H1 (cell line): ENCODE data around the gene ZNF521. TPM values are rescaled to one million over a fixed set of nuclear protein-coding genes. Genes with fewer than 3 reads are reported as not detected.

ENCODE experiments used
- CTCF ChIA-PET: fragments of 300-600 bp; sonication (Branson Sonifier 250); formaldehyde crosslinking; loops from one replicate; lab custom pipeline; 2021; ENCODE audit not compliant: partially characterized antibody; lab: Charles Lee
- POLR2A ChIA-PET: fragments of 300-600 bp; sonication (Branson Sonifier 250); formaldehyde crosslinking; loops from one replicate; lab custom pipeline; 2021; ENCODE audit warnings: inconsistent platforms; ENCODE audit not compliant: partially characterized antibody; lab: Charles Lee
- DNase-seq, 2 experiments: peaks; one replicate each; pipeline versions ENCODE4 v3.0.0 to v3.0.0-alpha.2; 2010 to 2022; ENCODE audit warnings: low spot score in 2 of 2, low read depth in 1 of 2, mixed read lengths in 1 of 2
- FAIRE-seq: peaks from 2 replicates; lab custom pipeline; 2011; peaks lifted over from hg19 to GRCh38; lab: Jason Lieb, UNC
- H2AFZ ChIP-seq: 2 replicates; pipeline ENCODE4 v1.8.1; 2012; ENCODE audit warnings: low read length, inconsistent platforms
- H2AK5ac ChIP-seq: 2 replicates; pipeline ENCODE4 v1.6.1; 2013; ENCODE audit warnings: low read depth, low read length
- H2BK120ac ChIP-seq: replicated peaks from 2 replicates; pipeline ENCODE3; 2013; ENCODE audit warnings: low read depth, low read length, inconsistent platforms
- H2BK12ac ChIP-seq: 2 replicates; pipeline ENCODE4 v1.6.1; 2013; ENCODE audit warnings: low read depth, low read length
- H2BK15ac ChIP-seq: 2 replicates; pipeline ENCODE4 v1.6.1; 2013; ENCODE audit warnings: low read length
- H2BK20ac ChIP-seq: 2 replicates; pipeline ENCODE4 v1.6.1; 2013; ENCODE audit warnings: low read length
- H2BK5ac ChIP-seq: 2 replicates; pipeline ENCODE4 v1.6.1; 2013; ENCODE audit warnings: low read depth, low read length
- H3K14ac ChIP-seq: 2 replicates; pipeline ENCODE4 v1.6.1; 2013; ENCODE audit warnings: inconsistent platforms; ENCODE audit not compliant: insufficient read length
- H3K18ac ChIP-seq: 2 replicates; pipeline ENCODE4 v1.6.1; 2013; ENCODE audit warnings: low read length; ENCODE audit errors: extremely low read depth
- H3K23ac ChIP-seq: 2 replicates; pipeline ENCODE4 v1.6.1; 2013; ENCODE audit warnings: inconsistent platforms; ENCODE audit not compliant: insufficient read length
- H3K23me2 ChIP-seq: 2 replicates; pipeline ENCODE4 v1.6.1; 2013; ENCODE audit warnings: low read depth, low read length
- H3K27ac ChIP-seq: 2 replicates; pipeline ENCODE4 v1.6.1; 2011; ENCODE audit warnings: low read depth, low read length, inconsistent platforms
- H3K27me3 ChIP-seq, 4 experiments: replicated peaks in 1 of 4; 1 replicate in 1 of 4; 2 replicates in 3 of 4; pipeline versions ENCODE4 v1.6.1 to v1.8.1; 2011 to 2013; ENCODE audit warnings: low read length in 3 of 4, mild to moderate bottlenecking in 3 of 4, inconsistent platforms in 2 of 4, mixed read lengths in 2 of 4, moderate library complexity in 1 of 4; ENCODE audit not compliant: control insufficient read depth in 3 of 4, insufficient read depth in 3 of 4; ENCODE audit errors: extremely low read depth in 1 of 4
- H3K36me3 ChIP-seq, 4 experiments: 2 replicates each; pipeline versions ENCODE4 v1.6.1 to v1.8.1; 2011 to 2013; ENCODE audit warnings: mild to moderate bottlenecking in 4 of 4, low read length in 3 of 4, moderate library complexity in 2 of 4, control low read depth in 1 of 4, inconsistent platforms in 1 of 4; ENCODE audit not compliant: insufficient read depth in 4 of 4, control insufficient read depth in 2 of 4
- H3K4ac ChIP-seq: replicated peaks from 2 replicates; pipeline ENCODE3; 2013; ENCODE audit warnings: low read length, low read depth, mixed read lengths, inconsistent platforms; ENCODE audit not compliant: insufficient read length
- H3K4me1 ChIP-seq, 4 experiments: replicated peaks in 1 of 4; 1 replicate in 1 of 4; 2 replicates in 3 of 4; pipeline versions ENCODE4 v1.6.1 to v1.8.1; 2011 to 2013; ENCODE audit warnings: low read length in 3 of 4, inconsistent platforms in 2 of 4, mixed read lengths in 1 of 4; ENCODE audit not compliant: insufficient read depth in 4 of 4, control insufficient read depth in 3 of 4
- H3K4me2 ChIP-seq, 2 experiments: 2 replicates each; pipeline versions ENCODE4 v1.6.1 to v1.8.1; 2011 to 2013; ENCODE audit warnings: low read depth in 2 of 2, low read length in 2 of 2, control low read depth in 1 of 2, inconsistent platforms in 1 of 2, mild to moderate bottlenecking in 1 of 2; ENCODE audit not compliant: insufficient read depth in 1 of 2
- H3K4me3 ChIP-seq, 4 experiments: fragments of 200-600, 300-600 bp in 1 of 4; sonication (generic), shearing (Covaris generic), sonication (Bioruptor Twin) in 1 of 4; 2 replicates each; pipeline versions ENCODE4 v1.5.1 to v1.8.1; 2011 to 2016; ENCODE audit warnings: low read length in 4 of 4, low read depth in 3 of 4, control low read depth in 2 of 4, inconsistent platforms in 2 of 4, mild to moderate bottlenecking in 2 of 4, mixed read lengths in 1 of 4, moderate library complexity in 1 of 4; ENCODE audit not compliant: insufficient read depth in 2 of 4; ENCODE audit errors: extremely low read depth in 1 of 4
- H3K56ac ChIP-seq: replicated peaks from 2 replicates; pipeline ENCODE3; 2013; ENCODE audit warnings: low read depth, mild to moderate bottlenecking, mixed read lengths, low read length, inconsistent platforms; ENCODE audit not compliant: insufficient read length
- H3K79me1 ChIP-seq: 2 replicates; pipeline ENCODE4 v1.6.1; 2013; ENCODE audit warnings: low read depth, low read length, control low read depth
- H3K79me2 ChIP-seq, 2 experiments: 2 replicates each; pipeline versions ENCODE4 v1.6.1 to v1.8.1; 2012 to 2013; ENCODE audit warnings: low read length in 2 of 2, mild to moderate bottlenecking in 2 of 2, inconsistent platforms in 1 of 2; ENCODE audit not compliant: insufficient read depth in 2 of 2, control insufficient read depth in 1 of 2
- H3K9ac ChIP-seq, 4 experiments: replicated peaks in 1 of 4; 1 replicate in 1 of 4; 2 replicates in 3 of 4; pipeline versions ENCODE4 v1.6.1 to v1.8.1; 2011 to 2013; ENCODE audit warnings: low read depth in 3 of 4, low read length in 3 of 4, control low read depth in 2 of 4, mild to moderate bottlenecking in 2 of 4, moderate library complexity in 2 of 4, inconsistent platforms in 1 of 4; ENCODE audit errors: extremely low read depth in 1 of 4
- H3K9me3 ChIP-seq, 2 experiments: 2 replicates each; pipeline versions ENCODE4 v1.6.1 to v1.8.1; 2012 to 2013; ENCODE audit warnings: mild to moderate bottlenecking in 2 of 2, moderate library complexity in 2 of 2, control low read depth in 1 of 2, inconsistent platforms in 1 of 2, low read depth in 1 of 2, low read length in 1 of 2, mixed read lengths in 1 of 2; ENCODE audit not compliant: insufficient read depth in 2 of 2
- H4K20me1 ChIP-seq, 2 experiments: replicated peaks in 1 of 2; 2 replicates each; pipeline versions ENCODE3 to v1.8.1; 2011 to 2013; ENCODE audit warnings: inconsistent platforms in 2 of 2, low read length in 2 of 2, mild to moderate bottlenecking in 1 of 2; ENCODE audit not compliant: insufficient read depth in 2 of 2, control insufficient read depth in 1 of 2
- H4K5ac ChIP-seq: 2 replicates; pipeline ENCODE4 v1.6.1; 2013; ENCODE audit warnings: low read length, low read depth, mixed read lengths, inconsistent platforms; ENCODE audit not compliant: insufficient read length
- H4K8ac ChIP-seq: 2 replicates; pipeline ENCODE4 v1.8.0; 2013; ENCODE audit warnings: mild to moderate bottlenecking, moderate library complexity, low read length, inconsistent platforms; ENCODE audit not compliant: insufficient read depth; ENCODE audit errors: extremely low read depth
- H4K91ac ChIP-seq: replicated peaks from 2 replicates; pipeline ENCODE3; 2013; ENCODE audit warnings: low read length, mixed read lengths, inconsistent platforms; ENCODE audit not compliant: insufficient read length
- CBX5 ChIP-seq: fragments of 300-800, 300-1000 bp; sonication (generic); IDR thresholded peaks from 2 replicates; pipeline ENCODE4 v1.7.1; 2016; ENCODE audit warnings: antibody characterized with exemption, low read length, low read depth
- CHD2 ChIP-seq: IDR thresholded peaks from 2 replicates; pipeline ENCODE4 v1.6.1; 2012; ENCODE audit warnings: low read length, improper control_type of control experiment
- CREB1 ChIP-seq: IDR thresholded peaks from 2 replicates; pipeline ENCODE4 v1.6.1; 2012; ENCODE audit warnings: inconsistent platforms
- CTCF ChIP-seq, 3 experiments: IDR thresholded peaks; 1 replicate in 2 of 3; 2 replicates in 1 of 3; pipeline versions ENCODE4 v1.5.1 to v1.6.1; 2011; ENCODE audit warnings: low read length in 3 of 3, mild to moderate bottlenecking in 3 of 3, inconsistent platforms in 2 of 3, low read depth in 1 of 3, moderate library complexity in 1 of 3; ENCODE audit not compliant: insufficient read depth in 1 of 3; ENCODE audit errors: control extremely low read depth in 1 of 3
- EGR1 ChIP-seq: IDR thresholded peaks from 2 replicates; pipeline ENCODE4 v1.6.1; 2011; ENCODE audit warnings: low read depth, low read length, borderline replicate concordance
- GABPA ChIP-seq: IDR thresholded peaks from 2 replicates; pipeline ENCODE4 v1.6.1; 2011; ENCODE audit warnings: mild to moderate bottlenecking, low read length, moderate library complexity, borderline replicate concordance; ENCODE audit not compliant: insufficient read depth
- KDM1A ChIP-seq: fragments of 200-600, 300-600 bp; sonication (generic); IDR thresholded peaks from 2 replicates; pipeline ENCODE4 v1.7.1; 2016; ENCODE audit warnings: mild to moderate bottlenecking, low read length, borderline replicate concordance
- MAX ChIP-seq: IDR thresholded peaks from 2 replicates; pipeline ENCODE4 v1.6.1; 2012; ENCODE audit warnings: inconsistent platforms
- POLR2AphosphoS5 ChIP-seq: IDR thresholded peaks from 2 replicates; pipeline ENCODE4 v1.6.1; 2011; ENCODE audit warnings: low read depth, low read length
- POU5F1 ChIP-seq: IDR thresholded peaks from 2 replicates; pipeline ENCODE4 v1.6.1; 2011; ENCODE audit warnings: low read depth, mild to moderate bottlenecking, low read length, moderate library complexity
- SAP30 ChIP-seq: fragments of 300-600 bp; sonication (generic); IDR thresholded peaks from 2 replicates; pipeline ENCODE4 v1.7.1; 2012; ENCODE audit warnings: low read length, moderate library complexity, mild to moderate bottlenecking, inconsistent platforms; ENCODE audit not compliant: insufficient read depth, insufficient replicate concordance
- SIX5 ChIP-seq: IDR thresholded peaks from 2 replicates; pipeline ENCODE4 v1.6.1; 2011; ENCODE audit warnings: mild to moderate bottlenecking, low read depth, low read length
- SP1 ChIP-seq: IDR thresholded peaks from 2 replicates; pipeline ENCODE4 v1.6.1; 2011; ENCODE audit warnings: low read depth, low read length
- WGBS, 2 experiments: shearing (Covaris generic) in 1 of 2; methylation state at CpG; one replicate each; pipeline versions ENCODE4 v1.1.6 to v1.1.7; 2013 to 2015; ENCODE audit warnings: low lambda C conversion rate in 2 of 2, mixed read lengths in 2 of 2, inconsistent platforms in 1 of 2, low coverage in 1 of 2, missing lambda C conversion rate in 1 of 2; ENCODE audit not compliant: insufficient replicate concordance in 2 of 2, insufficient coverage in 1 of 2, insufficient read length in 1 of 2; ENCODE audit errors: extremely low coverage in 1 of 2, missing lambda C conversion rate in 1 of 2; 5-methylcytosine and 5-hydroxymethylcytosine counted together
- polyA plus RNA-seq, 7 experiments: library from polyadenylated mRNA; depleted of rRNA in 3 of 7; stranded (reverse) in 5 of 7; unstranded in 2 of 7; fragments of >200 nt in 5 of 7; fragments of 200-250 nt in 2 of 7; gene quantifications; 1 replicate in 5 of 7; 2 replicates in 1 of 7; 4 replicates in 1 of 7; pipeline versions ENCODE4 v1.2.1 to v1.2.3, GENCODE V29; 2011 to 2013; ENCODE audit warnings: missing spikeins in 2 of 7, mixed read lengths in 2 of 7
- total RNA-seq: library from RNA; stranded (reverse); fragmentation: NEBNext Ultra II Directional; extraction: Animal tissue kit (Norgen Biotek cat#: 25700); gene quantifications from 2 replicates; pipeline ENCODE4 v1.2.1, GENCODE V29; 2021

Gene ZNF521
- total and polyA plus RNA-seq, 2 of the 8 experiments (the other 6 are each of a cell fraction or from before 2014, with no cell fraction given), result 9.5 to 15.8 TPM

- Histone ChIP-seq H3K14ac (no peak overlapping the region), H4K91ac (no peak overlapping the region), H3K36me3 (no peaks in the 10 kb centered on the region), H2BK20ac (no peak overlapping the region), H3K4ac (no peak overlapping the region), H4K8ac (no peak overlapping the region), H2AFZ (no peak overlapping the region), H3K9me3 (no peaks in the 10 kb centered on the region), H2BK12ac (no peak overlapping the region), H2BK120ac (no peak overlapping the region), H3K23ac (no peak overlapping the region), H3K18ac (no peak overlapping the region), H3K56ac (no peak overlapping the region), H3K79me2 (peaks cover 0 to 63% of the 10 kb centered on the region in 2 experiments; a peak in 2 of 4 replicates), H3K23me2 (no peaks in the 10 kb centered on the region), H4K20me1 (peaks cover 0 to 2% of the 10 kb centered on the region in 2 experiments), H2BK5ac (no peak overlapping the region), H3K9ac (no peak overlapping the region), H3K4me2 (no peak overlapping the region), H3K27me3 (no peaks in the 10 kb centered on the region), H4K5ac (no peak overlapping the region), H3K4me3 (no peak overlapping the region), H3K4me1 (no peaks in the 10 kb centered on the region), H2BK15ac (no peak overlapping the region), H3K27ac (no peak overlapping the region), H3K79me1 (no peaks in the 10 kb centered on the region), H2AK5ac (no peak overlapping the region)
- no peak for FAIRE-seq
- no peak for DNase-seq
- POLR2A ChIA-PET, result no interaction called here
- CTCF ChIA-PET, result no interaction called here
- 84% methylated on average over 2 of the region's 2 CpGs; no CpG with 5 or more reads in 1 of the 2 experiments for WGBS, 2 experiments
- no peak for TF ChIP-seq SIX5
- no peak for TF ChIP-seq POLR2AphosphoS5
- no peak for TF ChIP-seq GABPA
- no peak for TF ChIP-seq CHD2
- no peak for TF ChIP-seq CBX5
- no peak for TF ChIP-seq CTCF (IDR thresholded peaks at IDR 0.05; ENCODE audit: control extremely low read depth in 1 of 3, insufficient read depth in 1 of 3, low read depth in 1 of 3, low read length in 3 of 3)
- no peak for TF ChIP-seq MAX
- no peak for TF ChIP-seq POU5F1
- TF ChIP-seq SAP30, result no peak
- TF ChIP-seq EGR1, result no peak
- no peak for TF ChIP-seq KDM1A
- no peak for TF ChIP-seq SP1
- no peak for TF ChIP-seq CREB1
Measured at GRCh38 chr18:25341831-25342230, 10.1 kb downstream of the ZNF521 start.
